H1 (cell line): ENCODE data around the gene GPN2. TPM values are rescaled to one million over a fixed set of nuclear protein-coding genes. Genes with fewer than 3 reads are reported as not detected.

Experiments used
- CTCF ChIA-PET: fragments of 300-600 bp; sonication (Branson Sonifier 250); formaldehyde crosslinking; loops from one replicate; lab custom pipeline; 2021; ENCODE audit not compliant: partially characterized antibody; lab: Charles Lee
- POLR2A ChIA-PET: fragments of 300-600 bp; sonication (Branson Sonifier 250); formaldehyde crosslinking; loops from one replicate; lab custom pipeline; 2021; ENCODE audit warnings: inconsistent platforms; ENCODE audit not compliant: partially characterized antibody; lab: Charles Lee
- DNase-seq, 2 experiments: peaks; one replicate each; pipeline versions ENCODE4 v3.0.0 to v3.0.0-alpha.2; 2010 to 2022; ENCODE audit warnings: low spot score in 2 of 2, low read depth in 1 of 2, mixed read lengths in 1 of 2
- FAIRE-seq: peaks from 2 replicates; lab custom pipeline; 2011; peaks lifted over from hg19 to GRCh38; lab: Jason Lieb, UNC
- H2AFZ ChIP-seq: 2 replicates; pipeline ENCODE4 v1.8.1; 2012; ENCODE audit warnings: low read length, inconsistent platforms
- H2AK5ac ChIP-seq: 2 replicates; pipeline ENCODE4 v1.6.1; 2013; ENCODE audit warnings: low read depth, low read length
- H2BK120ac ChIP-seq: replicated peaks from 2 replicates; pipeline ENCODE3; 2013; ENCODE audit warnings: low read depth, low read length, inconsistent platforms
- H2BK12ac ChIP-seq: 2 replicates; pipeline ENCODE4 v1.6.1; 2013; ENCODE audit warnings: low read depth, low read length
- H2BK15ac ChIP-seq: 2 replicates; pipeline ENCODE4 v1.6.1; 2013; ENCODE audit warnings: low read length
- H2BK20ac ChIP-seq: 2 replicates; pipeline ENCODE4 v1.6.1; 2013; ENCODE audit warnings: low read length
- H2BK5ac ChIP-seq: 2 replicates; pipeline ENCODE4 v1.6.1; 2013; ENCODE audit warnings: low read depth, low read length
- H3K14ac ChIP-seq: 2 replicates; pipeline ENCODE4 v1.6.1; 2013; ENCODE audit warnings: inconsistent platforms; ENCODE audit not compliant: insufficient read length
- H3K18ac ChIP-seq: 2 replicates; pipeline ENCODE4 v1.6.1; 2013; ENCODE audit warnings: low read length; ENCODE audit errors: extremely low read depth
- H3K23ac ChIP-seq: 2 replicates; pipeline ENCODE4 v1.6.1; 2013; ENCODE audit warnings: inconsistent platforms; ENCODE audit not compliant: insufficient read length
- H3K23me2 ChIP-seq: 2 replicates; pipeline ENCODE4 v1.6.1; 2013; ENCODE audit warnings: low read depth, low read length
- H3K27ac ChIP-seq: 2 replicates; pipeline ENCODE4 v1.6.1; 2011; ENCODE audit warnings: low read depth, low read length, inconsistent platforms
- H3K27me3 ChIP-seq, 4 experiments: replicated peaks in 1 of 4; 1 replicate in 1 of 4; 2 replicates in 3 of 4; pipeline versions ENCODE4 v1.6.1 to v1.8.1; 2011 to 2013; ENCODE audit warnings: low read length in 3 of 4, mild to moderate bottlenecking in 3 of 4, inconsistent platforms in 2 of 4, mixed read lengths in 2 of 4, moderate library complexity in 1 of 4; ENCODE audit not compliant: control insufficient read depth in 3 of 4, insufficient read depth in 3 of 4; ENCODE audit errors: extremely low read depth in 1 of 4
- H3K36me3 ChIP-seq, 4 experiments: 2 replicates each; pipeline versions ENCODE4 v1.6.1 to v1.8.1; 2011 to 2013; ENCODE audit warnings: mild to moderate bottlenecking in 4 of 4, low read length in 3 of 4, moderate library complexity in 2 of 4, control low read depth in 1 of 4, inconsistent platforms in 1 of 4; ENCODE audit not compliant: insufficient read depth in 4 of 4, control insufficient read depth in 2 of 4
- H3K4ac ChIP-seq: replicated peaks from 2 replicates; pipeline ENCODE3; 2013; ENCODE audit warnings: low read length, low read depth, mixed read lengths, inconsistent platforms; ENCODE audit not compliant: insufficient read length
- H3K4me1 ChIP-seq, 4 experiments: replicated peaks in 1 of 4; 1 replicate in 1 of 4; 2 replicates in 3 of 4; pipeline versions ENCODE4 v1.6.1 to v1.8.1; 2011 to 2013; ENCODE audit warnings: low read length in 3 of 4, inconsistent platforms in 2 of 4, mixed read lengths in 1 of 4; ENCODE audit not compliant: insufficient read depth in 4 of 4, control insufficient read depth in 3 of 4
- H3K4me2 ChIP-seq, 2 experiments: 2 replicates each; pipeline versions ENCODE4 v1.6.1 to v1.8.1; 2011 to 2013; ENCODE audit warnings: low read depth in 2 of 2, low read length in 2 of 2, control low read depth in 1 of 2, inconsistent platforms in 1 of 2, mild to moderate bottlenecking in 1 of 2; ENCODE audit not compliant: insufficient read depth in 1 of 2
- H3K4me3 ChIP-seq, 4 experiments: fragments of 200-600, 300-600 bp in 1 of 4; sonication (generic), shearing (Covaris generic), sonication (Bioruptor Twin) in 1 of 4; 2 replicates each; pipeline versions ENCODE4 v1.5.1 to v1.8.1; 2011 to 2016; ENCODE audit warnings: low read length in 4 of 4, low read depth in 3 of 4, control low read depth in 2 of 4, inconsistent platforms in 2 of 4, mild to moderate bottlenecking in 2 of 4, mixed read lengths in 1 of 4, moderate library complexity in 1 of 4; ENCODE audit not compliant: insufficient read depth in 2 of 4; ENCODE audit errors: extremely low read depth in 1 of 4
- H3K56ac ChIP-seq: replicated peaks from 2 replicates; pipeline ENCODE3; 2013; ENCODE audit warnings: low read depth, mild to moderate bottlenecking, mixed read lengths, low read length, inconsistent platforms; ENCODE audit not compliant: insufficient read length
- H3K79me1 ChIP-seq: 2 replicates; pipeline ENCODE4 v1.6.1; 2013; ENCODE audit warnings: low read depth, low read length, control low read depth
- H3K79me2 ChIP-seq, 2 experiments: 2 replicates each; pipeline versions ENCODE4 v1.6.1 to v1.8.1; 2012 to 2013; ENCODE audit warnings: low read length in 2 of 2, mild to moderate bottlenecking in 2 of 2, inconsistent platforms in 1 of 2; ENCODE audit not compliant: insufficient read depth in 2 of 2, control insufficient read depth in 1 of 2
- H3K9ac ChIP-seq, 4 experiments: replicated peaks in 1 of 4; 1 replicate in 1 of 4; 2 replicates in 3 of 4; pipeline versions ENCODE4 v1.6.1 to v1.8.1; 2011 to 2013; ENCODE audit warnings: low read depth in 3 of 4, low read length in 3 of 4, control low read depth in 2 of 4, mild to moderate bottlenecking in 2 of 4, moderate library complexity in 2 of 4, inconsistent platforms in 1 of 4; ENCODE audit errors: extremely low read depth in 1 of 4
- H3K9me3 ChIP-seq, 2 experiments: 2 replicates each; pipeline versions ENCODE4 v1.6.1 to v1.8.1; 2012 to 2013; ENCODE audit warnings: mild to moderate bottlenecking in 2 of 2, moderate library complexity in 2 of 2, control low read depth in 1 of 2, inconsistent platforms in 1 of 2, low read depth in 1 of 2, low read length in 1 of 2, mixed read lengths in 1 of 2; ENCODE audit not compliant: insufficient read depth in 2 of 2
- H4K20me1 ChIP-seq, 2 experiments: replicated peaks in 1 of 2; 2 replicates each; pipeline versions ENCODE3 to v1.8.1; 2011 to 2013; ENCODE audit warnings: inconsistent platforms in 2 of 2, low read length in 2 of 2, mild to moderate bottlenecking in 1 of 2; ENCODE audit not compliant: insufficient read depth in 2 of 2, control insufficient read depth in 1 of 2
- H4K5ac ChIP-seq: 2 replicates; pipeline ENCODE4 v1.6.1; 2013; ENCODE audit warnings: low read length, low read depth, mixed read lengths, inconsistent platforms; ENCODE audit not compliant: insufficient read length
- H4K8ac ChIP-seq: 2 replicates; pipeline ENCODE4 v1.8.0; 2013; ENCODE audit warnings: mild to moderate bottlenecking, moderate library complexity, low read length, inconsistent platforms; ENCODE audit not compliant: insufficient read depth; ENCODE audit errors: extremely low read depth
- H4K91ac ChIP-seq: replicated peaks from 2 replicates; pipeline ENCODE3; 2013; ENCODE audit warnings: low read length, mixed read lengths, inconsistent platforms; ENCODE audit not compliant: insufficient read length
- ASH2L ChIP-seq: fragments of 200-600, 300-600 bp; sonication (generic); IDR thresholded peaks from one replicate; pipeline ENCODE4 v1.7.1; 2017; ENCODE audit warnings: low read length
- CHD2 ChIP-seq: IDR thresholded peaks from 2 replicates; pipeline ENCODE4 v1.6.1; 2012; ENCODE audit warnings: low read length, improper control_type of control experiment
- CTBP2 ChIP-seq: IDR thresholded peaks from 2 replicates; pipeline ENCODE4 v1.7.0; 2011; ENCODE audit warnings: borderline replicate concordance, mild to moderate bottlenecking, moderate library complexity, mixed read lengths, low read length; ENCODE audit not compliant: insufficient read depth, insufficient read length
- JUN ChIP-seq: IDR thresholded peaks from 2 replicates; pipeline ENCODE4 v1.6.1; 2011; ENCODE audit warnings: low read depth, mild to moderate bottlenecking, improper control_type of control experiment, low read length
- POLR2AphosphoS5 ChIP-seq: IDR thresholded peaks from 2 replicates; pipeline ENCODE4 v1.6.1; 2011; ENCODE audit warnings: low read depth, low read length
- RAD21 ChIP-seq, 2 experiments: IDR thresholded peaks in 1 of 2; conservative IDR thresholded peaks in 1 of 2; 2 replicates each; pipeline ENCODE4 v1.6.1; 2011; ENCODE audit warnings: low read depth in 2 of 2, low read length in 2 of 2, improper control_type of control experiment in 1 of 2, inconsistent platforms in 1 of 2, mild to moderate bottlenecking in 1 of 2, moderate library complexity in 1 of 2
- SIX5 ChIP-seq: IDR thresholded peaks from 2 replicates; pipeline ENCODE4 v1.6.1; 2011; ENCODE audit warnings: mild to moderate bottlenecking, low read depth, low read length
- TCF12 ChIP-seq: IDR thresholded peaks from 2 replicates; pipeline ENCODE4 v1.6.1; 2011; ENCODE audit warnings: low read depth, mild to moderate bottlenecking, low read length
- YY1 ChIP-seq: IDR thresholded peaks from 2 replicates; pipeline ENCODE4 v1.6.1; 2011; ENCODE audit warnings: low read depth, mild to moderate bottlenecking, low read length
- WGBS, 2 experiments: shearing (Covaris generic) in 1 of 2; methylation state at CpG; one replicate each; pipeline versions ENCODE4 v1.1.6 to v1.1.7; 2013 to 2015; ENCODE audit warnings: low lambda C conversion rate in 2 of 2, mixed read lengths in 2 of 2, inconsistent platforms in 1 of 2, low coverage in 1 of 2, missing lambda C conversion rate in 1 of 2; ENCODE audit not compliant: insufficient replicate concordance in 2 of 2, insufficient coverage in 1 of 2, insufficient read length in 1 of 2; ENCODE audit errors: extremely low coverage in 1 of 2, missing lambda C conversion rate in 1 of 2; 5-methylcytosine and 5-hydroxymethylcytosine counted together
- polyA plus RNA-seq, 7 experiments: library from polyadenylated mRNA; depleted of rRNA in 3 of 7; stranded (reverse) in 5 of 7; unstranded in 2 of 7; fragments of >200 nt in 5 of 7; fragments of 200-250 nt in 2 of 7; gene quantifications; 1 replicate in 5 of 7; 2 replicates in 1 of 7; 4 replicates in 1 of 7; pipeline versions ENCODE4 v1.2.1 to v1.2.3, GENCODE V29; 2011 to 2013; ENCODE audit warnings: missing spikeins in 2 of 7, mixed read lengths in 2 of 7
- total RNA-seq: library from RNA; stranded (reverse); fragmentation: NEBNext Ultra II Directional; extraction: Animal tissue kit (Norgen Biotek cat#: 25700); gene quantifications from 2 replicates; pipeline ENCODE4 v1.2.1, GENCODE V29; 2021

The GPN2 gene
- total and polyA plus RNA-seq, 2 of the 8 experiments (the other 6 are each of a cell fraction or from before 2014, with no cell fraction given) = 27.3 to 36.8 TPM

GRCh38 chr1:26921126-26921539, 31.1 kb upstream of the GPN2 start:
- H3K4me3 ChIP-seq = peak overlapping the region; percentile 70 to 88 (median 82); a peak in 5 of 8 replicates
- DNase-seq (no peak), FAIRE-seq (no peak)
- H2BK120ac ChIP-seq = no peak overlapping the region
- H3K23ac ChIP-seq = no peak overlapping the region
- peaks cover 0 to 7% of the 10 kb centered on the region in 2 experiments for H4K20me1 ChIP-seq
- no peak overlapping the region; a peak in 2 of 7 replicates for H3K9ac ChIP-seq
- ChIA-PET POLR2A (interaction anchor here (0.6 to 2.2 kb wide), 15 partner anchors 8 to 421 kb away, joined by 3 to 13 read pairs (median 4); partner anchors contain the start of genes GPATCH3 and NR0B2), CTCF (interaction anchor here (1.0 kb wide), 1 partner anchor 242 kb away, joined by 3 read pairs; no protein-coding TSS in a partner anchor)
- H3K27ac ChIP-seq = no peak overlapping the region
- peaks cover 12 to 28% of the 10 kb centered on the region in 2 experiments for H3K79me2 ChIP-seq
- H2BK15ac ChIP-seq = no peak overlapping the region
- H4K5ac ChIP-seq = no peak overlapping the region
- H2BK20ac ChIP-seq = no peak overlapping the region
- H2AK5ac ChIP-seq = no peak overlapping the region
- no peaks in the 10 kb centered on the region for H3K9me3 ChIP-seq
- H3K27me3 ChIP-seq = no peaks in the 10 kb centered on the region
- no peak overlapping the region for H2BK5ac ChIP-seq
- H4K91ac ChIP-seq = no peak overlapping the region
- H2AFZ ChIP-seq = peak overlapping the region; percentile 63
- H3K36me3 ChIP-seq = peaks cover 6 to 25% (median 17%) of the 10 kb centered on the region in 4 experiments
- WGBS, 2 experiments = 38% methylated on average over 7 of the region's 7 CpGs; no CpG with 5 or more reads in 1 of the 2 experiments
- no peak overlapping the region for H4K8ac ChIP-seq
- H2BK12ac ChIP-seq = no peak overlapping the region
- H3K18ac ChIP-seq = no peak overlapping the region
- peaks cover 11% of the 10 kb centered on the region for H3K79me1 ChIP-seq
- H3K4ac ChIP-seq = no peak overlapping the region
- H3K56ac ChIP-seq = no peak overlapping the region
- peaks cover 0 to 6% (median 4%) of the 10 kb centered on the region in 4 experiments; a peak in 3 of 7 replicates for H3K4me1 ChIP-seq
- H3K4me2 ChIP-seq = peak overlapping the region; percentile 81 to 91
- peaks cover 9% of the 10 kb centered on the region for H3K23me2 ChIP-seq
- H3K14ac ChIP-seq = no peak overlapping the region
- TF ChIP-seq CTBP2 = no peak
- TF ChIP-seq POLR2AphosphoS5 = no peak
- TF ChIP-seq YY1 = no peak
- TF ChIP-seq TCF12 = no peak
- TF ChIP-seq JUN = no peak
- TF ChIP-seq ASH2L = no peak
- TF ChIP-seq SIX5 = no peak
- TF ChIP-seq RAD21 (IDR thresholded peaks at IDR 0.05 in 1 of 2, conservative IDR thresholded peaks at IDR 0.05 in 1 of 2; ENCODE audit: low read depth in 2 of 2, low read length in 2 of 2) = no peak
- no peak for TF ChIP-seq CHD2
